Activated CD4-positive, alpha-beta T cell treated with anti-CD3 and anti-CD28 coated beads, Interleukin-2, amount 50 U/mL, for 24 hours (primary cell): ENCODE results near the gene MRTFA.
"Not testable (repeated sequence)": the region's sequence is repeated elsewhere in the genome, so short reads cannot be mapped to it uniquely, and the experiment has no call there.

ENCODE experiments used
- DNase-seq, 2 donors: peaks; one replicate each; pipeline ENCODE4 v3.0.0-alpha.2; 2020; ENCODE audit warnings: low read depth in 1 of 2, low spot score in 1 of 2

Gene MRTFA

GRCh38 chr22:40598712-40599111 is 37.8 kb downstream of the MRTFA start:
- DNase-seq = not testable (repeated sequence)

DNA sequence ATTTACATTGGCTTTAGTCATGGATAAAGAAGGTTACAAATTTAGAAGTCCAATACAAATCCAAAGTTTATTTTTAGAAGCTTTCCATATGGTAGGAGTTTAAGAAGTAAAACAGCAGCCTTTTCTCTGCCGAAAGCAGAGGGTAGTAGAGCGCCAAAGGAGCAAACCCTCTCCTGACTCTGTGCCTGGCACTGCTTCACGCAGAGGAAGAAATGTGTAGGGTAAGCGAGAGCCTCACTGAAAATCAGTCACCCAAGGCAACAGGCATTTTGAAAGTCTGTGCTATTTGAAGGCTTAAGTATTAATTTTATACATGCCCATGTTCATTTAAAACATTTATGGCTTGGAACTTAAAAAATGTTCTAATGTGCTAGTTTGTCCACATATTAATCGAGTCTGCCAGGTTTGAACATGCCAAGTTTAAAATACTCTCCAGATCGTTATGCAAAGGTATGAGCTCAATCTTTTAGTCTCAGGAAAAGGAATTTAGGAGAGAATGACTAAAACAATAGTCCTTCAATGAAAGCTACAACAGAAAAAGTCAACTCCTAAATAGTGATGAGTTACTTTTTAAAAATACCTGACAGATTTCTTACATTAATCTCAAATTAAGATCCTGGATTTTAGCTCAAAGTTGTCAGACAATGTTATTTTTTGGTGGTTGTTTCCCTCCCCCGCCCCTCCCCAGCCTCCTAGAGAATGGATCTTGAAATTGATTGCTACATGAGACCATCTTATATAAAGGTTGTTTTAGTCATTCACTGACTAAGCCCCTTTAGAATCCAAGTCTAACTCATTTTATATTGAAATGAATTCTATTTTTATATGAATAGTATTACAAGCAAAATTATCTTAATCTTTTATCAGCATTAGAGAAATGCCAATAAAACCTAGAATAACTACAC is 38.7 kb downstream of the MRTFA start:
- no peak for DNase-seq

DNA sequence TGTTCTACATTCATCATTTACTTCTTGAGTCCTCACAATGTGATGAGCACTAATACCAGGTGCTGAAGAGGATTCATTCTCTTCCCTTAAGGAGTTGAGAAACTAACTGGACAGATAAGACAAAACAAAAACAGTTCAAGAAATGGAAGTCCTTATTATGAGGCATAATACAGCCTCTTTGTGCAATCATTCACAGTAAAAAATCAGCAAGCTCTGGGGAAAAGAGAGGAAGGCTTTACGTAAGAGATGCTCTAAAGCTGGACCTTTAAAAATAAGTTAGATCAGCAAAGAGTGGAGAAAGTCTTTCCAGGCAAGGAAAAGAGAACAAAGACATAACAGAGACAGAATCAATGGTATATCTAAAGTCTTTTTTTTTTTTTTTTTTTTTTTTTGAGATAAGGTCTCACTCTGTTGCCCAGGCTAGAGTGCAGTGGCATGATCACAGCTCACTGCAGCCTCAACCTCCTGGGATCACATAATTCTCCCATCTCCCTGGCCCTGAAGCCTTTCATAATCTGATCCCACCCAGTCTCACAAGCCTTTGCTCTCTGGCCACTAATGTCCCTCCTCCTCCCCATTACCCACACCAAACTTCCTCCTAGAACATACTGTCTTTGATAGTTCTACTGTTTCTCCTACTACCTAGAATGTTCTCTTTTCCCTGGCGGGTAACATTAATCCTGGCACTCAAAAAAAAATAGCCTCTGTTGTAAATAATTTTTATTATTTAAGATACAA is 40.9 kb downstream of the MRTFA start:
- no peak for DNase-seq

GRCh38 chr22:40594924-40595323 is 41.6 kb downstream of the MRTFA start:
- DNase-seq = no peak

DNA sequence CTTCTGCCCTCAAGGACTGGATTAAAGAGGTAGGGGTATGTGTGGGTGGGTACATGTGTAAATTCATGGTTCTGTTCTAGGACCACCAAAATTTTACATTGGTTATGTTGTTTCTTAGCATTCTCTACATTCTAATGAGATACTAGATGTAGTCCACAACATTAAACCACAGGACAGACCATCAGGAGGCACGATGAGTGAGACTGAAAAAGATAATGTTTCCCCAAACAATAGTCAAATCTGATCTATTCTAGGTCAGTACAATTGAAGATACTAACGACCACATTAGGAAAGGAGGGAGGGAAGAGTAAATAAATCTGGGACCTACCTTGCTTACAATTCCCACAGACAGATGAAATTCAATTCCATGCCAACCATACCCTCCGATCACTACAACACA is 42.2 kb downstream of the MRTFA start:
- no peak for DNase-seq

GRCh38 chr22:40593460-40594273 is 42.9 kb downstream of the MRTFA start:
- DNase-seq = no peak

GRCh38 chr22:40592352-40593113 is 44.0 kb downstream of the MRTFA start:
- no peak for DNase-seq

DNA sequence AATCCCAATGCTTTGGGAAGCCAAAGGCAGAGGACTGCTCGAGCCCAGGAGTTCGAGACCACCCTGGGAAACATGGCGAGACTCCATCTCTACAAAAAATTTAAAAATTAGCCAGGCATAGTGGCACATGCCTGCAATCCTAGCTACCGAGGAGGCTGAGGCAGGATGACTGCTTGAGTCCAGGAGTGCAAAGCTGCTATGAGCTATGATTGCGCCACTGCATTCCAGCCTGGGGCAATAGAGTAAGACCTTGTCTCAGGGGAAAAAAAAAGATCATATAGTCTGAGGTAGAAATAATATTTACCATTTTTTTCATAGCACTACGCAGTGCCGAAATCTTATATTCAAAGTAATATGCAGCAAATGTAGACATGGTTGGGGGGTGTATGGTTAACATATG is 47.8 kb downstream of the MRTFA start:
- no peak for DNase-seq

GRCh38 chr22:40586781-40587180 is 49.7 kb downstream of the MRTFA start:
- DNase-seq = no peak

DNA sequence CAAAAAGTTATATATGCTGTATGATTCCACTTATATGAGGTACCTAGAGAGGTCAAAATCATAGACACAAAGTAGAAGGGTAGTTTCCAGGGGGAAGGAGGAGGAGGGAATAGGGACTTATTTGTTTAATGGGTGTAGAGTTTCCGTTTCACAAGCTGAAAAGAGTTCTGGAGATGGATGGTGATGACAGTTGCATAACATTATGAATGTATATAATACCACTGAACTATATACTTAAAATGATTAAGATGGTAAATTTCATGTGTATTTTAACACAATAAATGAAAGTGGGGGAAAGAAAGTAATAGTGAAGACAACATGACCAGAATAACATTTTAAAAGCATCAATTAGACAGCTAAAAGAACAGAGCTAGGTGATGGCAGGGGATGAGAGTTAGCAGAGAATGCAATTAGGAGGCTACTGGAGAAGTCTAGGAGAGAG is 51.2 kb downstream of the MRTFA start:
- no peak for DNase-seq

DNA sequence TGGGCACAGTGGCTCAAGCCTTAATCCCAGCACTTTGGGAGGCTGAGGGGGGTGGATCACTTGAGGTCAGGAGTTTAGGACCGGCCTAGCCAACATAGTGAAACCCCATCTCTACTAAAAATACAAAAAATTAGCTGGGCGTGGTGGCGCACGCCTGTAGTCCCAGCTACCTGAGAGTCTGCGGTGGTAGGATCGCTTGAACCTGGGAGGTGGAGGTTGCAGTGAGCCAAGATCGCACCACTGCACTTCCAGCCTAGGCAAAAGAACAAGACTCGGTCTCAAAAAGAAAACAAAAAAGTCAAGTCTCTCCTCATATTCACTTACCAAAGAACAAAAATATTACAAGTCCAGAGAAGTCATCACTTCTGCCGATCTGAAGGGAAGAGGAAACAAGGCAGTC is 51.8 kb downstream of the MRTFA start:
- DNase-seq = not testable (repeated sequence)

DNA sequence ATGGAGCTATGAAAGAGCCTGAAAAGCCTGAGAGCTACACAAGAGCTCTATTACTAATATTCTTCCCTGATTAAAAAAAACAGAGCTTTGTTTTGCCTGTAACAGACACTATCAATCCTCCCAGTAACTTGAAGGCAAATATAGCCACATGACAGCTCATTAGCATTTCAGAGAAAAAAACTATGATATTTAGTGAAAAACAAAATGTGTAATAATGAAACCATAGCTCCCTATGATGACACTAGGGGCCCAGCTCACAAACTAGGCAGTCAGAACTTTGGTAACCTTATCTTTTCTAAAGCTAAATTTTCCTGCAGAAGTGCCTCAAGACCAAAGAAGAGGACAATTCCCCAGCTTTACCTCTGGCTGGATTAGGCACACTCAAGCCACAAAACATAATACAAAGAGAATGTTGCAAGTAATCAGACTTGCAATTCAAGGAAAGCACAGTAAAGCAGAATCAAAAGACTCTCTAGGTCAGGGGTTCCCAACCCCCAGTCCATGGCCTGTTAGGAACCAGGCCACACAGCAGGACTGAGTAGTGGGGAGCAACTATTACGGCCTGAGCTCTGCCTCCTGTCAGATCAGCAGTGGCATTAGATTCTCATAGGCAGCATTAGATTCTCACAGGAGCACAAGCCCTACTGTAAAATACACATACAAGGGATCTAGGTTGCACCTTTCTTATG is 53.3 kb downstream of the MRTFA start:
- DNase-seq = no peak

- DNase-seq = no peak
These were observed 54.5 kb downstream of the MRTFA start for GRCh38 chr22:40582063-40582462.

DNA sequence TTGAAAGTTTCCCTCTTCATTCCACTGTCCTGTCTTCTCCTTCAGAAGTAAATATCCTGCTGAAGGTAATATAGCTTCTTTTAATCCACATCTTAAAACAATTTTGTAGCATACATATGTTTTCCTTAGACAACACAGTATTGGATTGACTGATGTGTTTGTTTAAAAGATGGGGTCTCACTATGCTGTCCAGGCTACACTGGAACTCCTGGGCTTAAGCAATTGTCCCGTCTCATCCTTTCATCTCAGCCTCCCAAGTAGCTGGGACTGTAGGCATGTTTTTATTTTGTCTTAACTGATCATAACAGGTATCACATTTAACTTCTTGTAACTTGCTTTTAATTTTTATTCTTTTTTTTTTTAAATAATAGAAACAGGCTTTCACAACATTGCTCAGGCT is 55.9 kb downstream of the MRTFA start:
- no peak for DNase-seq

DNA sequence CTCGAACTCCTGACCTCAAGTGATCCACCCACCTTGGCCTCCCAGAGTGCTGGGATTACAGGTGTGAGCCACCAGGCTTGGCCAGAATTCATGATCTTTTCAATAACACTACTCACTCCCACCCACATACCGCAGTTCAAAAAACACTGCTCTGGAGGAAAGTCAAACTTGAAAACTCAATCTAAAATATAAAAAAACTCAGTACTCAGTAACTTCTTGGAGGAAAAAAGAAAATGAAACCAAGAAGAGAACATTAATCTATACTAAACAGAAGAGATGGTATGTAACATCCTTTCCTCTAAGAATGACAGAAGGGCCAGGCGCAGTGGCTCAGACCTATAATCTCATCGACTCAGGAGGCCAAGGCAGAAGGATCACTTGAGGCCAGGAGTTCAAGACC is 58.3 kb downstream of the MRTFA start:
- peak in 1 of 2 donors; percentile 9 for DNase-seq

GRCh38 chr22:40572976-40573375 is 63.5 kb downstream of the MRTFA start:
- DNase-seq = no peak

DNA sequence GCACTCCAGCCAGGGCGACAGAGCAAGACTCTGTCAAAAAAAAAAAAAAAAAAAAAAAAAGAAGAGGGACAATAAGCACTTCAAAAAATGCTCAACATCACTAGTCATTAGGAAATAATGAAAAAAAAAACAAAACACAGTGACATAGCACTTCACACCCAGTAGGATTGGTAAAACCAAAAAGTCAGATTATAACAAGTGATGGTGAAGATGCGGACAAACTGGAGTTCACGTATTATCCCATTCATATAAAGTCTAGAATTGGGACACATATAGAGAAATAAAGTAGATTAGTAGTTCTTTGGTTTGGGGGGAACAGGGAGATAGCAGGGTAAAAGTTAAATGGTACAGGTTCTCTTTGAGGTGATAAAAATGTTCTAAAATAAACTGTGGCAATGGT is 64.6 kb downstream of the MRTFA start:
- DNase-seq = no peak

DNA sequence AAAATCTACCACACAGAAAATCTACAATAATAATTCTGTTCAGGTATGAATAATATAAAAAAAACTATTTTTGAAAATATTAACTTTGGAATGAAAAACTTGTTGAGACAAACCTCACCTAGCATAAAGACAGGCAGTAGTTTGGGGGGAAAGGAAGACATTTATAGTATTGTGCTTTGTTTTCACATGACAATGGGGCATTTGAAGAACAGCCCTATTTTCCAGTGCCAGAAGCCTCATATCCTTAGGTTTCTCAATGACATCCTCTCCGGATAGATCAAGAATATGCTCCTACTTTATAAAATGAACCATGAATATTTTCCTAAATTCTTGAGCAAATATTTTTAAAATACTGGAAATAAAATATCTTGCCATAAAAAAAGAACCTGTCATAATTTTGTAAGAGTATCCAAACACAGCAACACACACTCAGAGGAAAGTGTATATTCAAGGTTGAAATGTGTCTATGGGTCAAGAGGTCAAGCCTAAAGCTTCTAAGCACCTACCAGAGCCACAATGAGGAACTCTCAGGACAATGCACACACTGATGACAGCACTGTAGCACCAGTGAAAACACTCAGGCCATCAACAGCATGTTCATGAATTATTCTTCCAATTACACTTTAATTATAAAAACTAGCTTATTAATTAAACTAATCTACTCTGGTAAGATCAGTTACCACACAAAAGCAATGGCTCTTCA is 68.7 kb downstream of the MRTFA start:
- DNase-seq = no peak

- DNase-seq = no peak
These were observed 69.4 kb downstream of the MRTFA start for GRCh38 chr22:40567106-40567505.
